ENCODE data around the gene PRSS53. TPM values are rescaled to one million over a fixed set of nuclear protein-coding genes. Genes with fewer than 3 reads are reported as not detected.
"Not testable (repeated sequence)": the region's sequence is repeated elsewhere in the genome, so short reads cannot be mapped to it uniquely, and the experiment has no call there.

PRSS53 gene
- 1 to 10 TPM; 1.1 to 2.9 (median 1.5) TPM for total RNA-seq
- 1 to 10 TPM in 1 of 2 donors, under 1 TPM in 1; 0.30 to 1.4 TPM for polyA plus RNA-seq
- long read RNA-seq, donor 1, partial matches to known transcripts = 0 of 4 reads
- long read RNA-seq, donor 1, other reads (novel, unspliced or antisense) = 4 of 4 reads
- long read RNA-seq, donor 2 = 0 reads
- long read RNA-seq, donor 3 = 0 reads

- 72 to 81% (median 76%) methylated on average over 15 of the region's 15 CpGs for WGBS, 3 donors
- Histone ChIP-seq H3K9me3 (no peaks in the 10 kb centered on the region), H3K27me3 (no peaks in the 10 kb centered on the region), H3K4me3 (no peak within 1 kb of the TSS), H3K27ac (no peak within 1 kb of the TSS), H3K36me3 (no peaks in the 10 kb centered on the region), H3K4me1 (ENCODE audit: insufficient read depth) (peaks cover 4% of the 10 kb centered on the region)
- intact Hi-C loops (cut with DNase I) = loop anchor here in 1 of 4 donors (10.0 kb wide), 1 partner anchor 96 kb away; the partner anchor contains the start of gene FUS
- TF ChIP-seq POLR2A (IDR thresholded peaks at IDR 0.05) (no peak), CTCF (IDR thresholded peaks at IDR 0.05) (no peak), EP300 (IDR thresholded peaks at IDR 0.05) (no peak)
- peak in 1 of 5 donors; percentile 33 for DNase-seq
Measured at GRCh38 chr16:31088459-31089183, at the start of gene PRSS53. PRSS53 (minus strand) TSS chr16:31088943; CDS start chr16:31088809, 134 bp downstream.

GRCh38 chr16:31136822-31137499 lies 48.2 kb upstream of the PRSS53 start:
- H3K27ac ChIP-seq; H3K4me3 ChIP-seq; H3K9me3 ChIP-seq; H3K27me3 ChIP-seq; H3K36me3 ChIP-seq; DNase-seq; H3K4me1 ChIP-seq (ENCODE audit: insufficient read depth): not testable (repeated sequence)
- 90 to 93% (median 91%) methylated on average over 20 of the region's 20 CpGs for WGBS, 3 donors
- intact Hi-C loops (cut with DNase I) = loop anchor here in 1 of 4 donors (10.0 kb wide), 1 partner anchor 48 kb away; the partner anchor contains the start of gene FUS

- 87 to 91% (median 88%) methylated on average over 6 of the region's 6 CpGs for WGBS, 3 donors
- H3K4me1 ChIP-seq (ENCODE audit: insufficient read depth) = peaks cover under 1% of the 10 kb centered on the region
- H3K36me3 ChIP-seq = no peaks in the 10 kb centered on the region
- intact Hi-C loops (cut with DNase I) = loop anchor here in 1 of 4 donors (10.0 kb wide), 1 partner anchor 49 kb away; the partner anchor contains the start of gene FUS
- no peak overlapping the region for H3K27ac ChIP-seq
- no peak for DNase-seq
- no peaks in the 10 kb centered on the region for H3K9me3 ChIP-seq
- H3K27me3 ChIP-seq = no peaks in the 10 kb centered on the region
- TF ChIP-seq POLR2A (IDR thresholded peaks at IDR 0.05) (no peak), CTCF (IDR thresholded peaks at IDR 0.05) (no peak), EP300 (IDR thresholded peaks at IDR 0.05) (no peak)
- H3K4me3 ChIP-seq = no peak overlapping the region
Measured at GRCh38 chr16:31136287-31136662, 47.5 kb upstream of the PRSS53 start.

- peak within 1 kb of the TSS; percentile 4 for H3K4me3 ChIP-seq
- no peaks in the 10 kb centered on the region for H3K36me3 ChIP-seq
- no peaks in the 10 kb centered on the region for H3K4me1 ChIP-seq (ENCODE audit: insufficient read depth)
- no peaks in the 10 kb centered on the region for H3K27me3 ChIP-seq
- no peak for DNase-seq
- WGBS, 3 donors = 50 to 55% (median 55%) methylated on average over 21 to 22 of the region's 22 CpGs
- no peaks in the 10 kb centered on the region for H3K9me3 ChIP-seq
- no peak for TF ChIP-seq EP300 (IDR thresholded peaks at IDR 0.05)
- no peak for TF ChIP-seq POLR2A (IDR thresholded peaks at IDR 0.05)
- no peak for TF ChIP-seq CTCF (IDR thresholded peaks at IDR 0.05)
- intact Hi-C loops (cut with DNase I) = loop anchor here in 1 of 4 donors (10.0 kb wide), 1 partner anchor 49 kb away; the partner anchor contains the start of gene FUS
- no peak within 1 kb of the TSS for H3K27ac ChIP-seq
Measured at GRCh38 chr16:31135535-31136286, 47.0 kb upstream of the PRSS53 start, which contains the start of gene PRSS8. PRSS8 (minus strand) TSS chr16:31135727; CDS start chr16:31135498, 229 bp downstream.
